Right renal pelvis (tissue), 4 donors: Measurements from ENCODE around the gene IMPACT. TPM values are rescaled to one million over a fixed set of nuclear protein-coding genes. Genes with fewer than 3 reads are reported as not detected.

Experiments used
- DNase-seq, 4 donors: peaks; one replicate each; pipeline ENCODE4 v3.0.0-alpha.2; 2013; ENCODE audit warnings: low read depth in 4 of 4, low spot score in 3 of 4, missing footprints in 1 of 4
- polyA plus RNA-seq, 4 donors: library from polyadenylated mRNA; unstranded; fragments of 120-200 nt; gene quantifications; one replicate each; pipeline ENCODE4 v1.2.1, GENCODE V29; 2013; ENCODE audit not compliant: insufficient read length in 4 of 4

IMPACT gene, protein sequence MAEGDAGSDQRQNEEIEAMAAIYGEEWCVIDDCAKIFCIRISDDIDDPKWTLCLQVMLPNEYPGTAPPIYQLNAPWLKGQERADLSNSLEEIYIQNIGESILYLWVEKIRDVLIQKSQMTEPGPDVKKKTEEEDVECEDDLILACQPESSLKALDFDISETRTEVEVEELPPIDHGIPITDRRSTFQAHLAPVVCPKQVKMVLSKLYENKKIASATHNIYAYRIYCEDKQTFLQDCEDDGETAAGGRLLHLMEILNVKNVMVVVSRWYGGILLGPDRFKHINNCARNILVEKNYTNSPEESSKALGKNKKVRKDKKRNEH
- 10 to 100 TPM; 61.3 to 83.9 (median 70.8) TPM for polyA plus RNA-seq

- DNase-seq, result peak; percentile 66 to 76 (median 71)
Measured at GRCh38 chr18:24426398-24427294, at the start of gene IMPACT. Gene IMPACT, plus strand, starts transcription at chr18:24426670. Its CDS starts 87 bp downstream, at chr18:24426757.

DNA sequence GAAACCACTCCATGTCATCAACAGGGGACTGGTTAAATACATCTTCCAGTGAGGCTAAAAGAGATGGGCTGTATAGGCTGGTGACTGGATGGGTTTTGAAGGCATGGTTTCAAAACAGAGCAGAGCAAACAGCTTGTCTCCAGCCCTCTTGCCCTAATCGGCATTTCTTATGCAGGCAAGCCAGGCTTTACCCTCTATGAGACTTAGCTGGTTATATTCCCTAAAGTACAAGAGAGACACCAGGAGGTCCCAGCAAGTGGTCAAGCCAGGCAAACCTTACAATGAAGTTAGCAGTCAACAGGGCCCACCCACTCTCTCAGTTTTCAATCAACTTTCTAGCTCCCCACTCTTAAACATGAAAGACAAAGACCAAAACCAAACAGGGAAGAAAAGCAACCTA lies 47.9 kb upstream of the IMPACT start:
- no peak for DNase-seq

GRCh38 chr18:24380163-24380747 lies 46.2 kb upstream of the IMPACT start:
- no peak for DNase-seq

DNA sequence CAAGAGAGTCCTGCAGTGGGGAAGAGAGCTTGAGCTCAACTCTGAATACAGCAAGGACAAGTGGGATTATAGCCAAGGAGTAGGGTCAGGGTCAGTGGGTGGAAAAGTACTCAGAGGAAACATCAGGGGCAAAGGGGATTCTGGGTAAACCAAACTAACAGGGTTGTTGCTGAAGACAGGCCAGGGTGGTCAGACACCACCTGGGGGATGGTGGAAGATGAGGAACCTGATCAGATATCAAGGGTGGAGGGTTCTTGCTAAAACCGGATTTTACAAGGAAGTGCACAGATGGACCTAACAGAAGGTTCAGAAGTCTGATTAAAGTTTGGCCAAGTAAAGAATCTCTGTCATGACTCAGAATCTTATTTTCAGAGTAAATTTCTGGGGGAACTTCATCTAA lies 45.3 kb upstream of the IMPACT start:
- DNase-seq, result no peak

DNA sequence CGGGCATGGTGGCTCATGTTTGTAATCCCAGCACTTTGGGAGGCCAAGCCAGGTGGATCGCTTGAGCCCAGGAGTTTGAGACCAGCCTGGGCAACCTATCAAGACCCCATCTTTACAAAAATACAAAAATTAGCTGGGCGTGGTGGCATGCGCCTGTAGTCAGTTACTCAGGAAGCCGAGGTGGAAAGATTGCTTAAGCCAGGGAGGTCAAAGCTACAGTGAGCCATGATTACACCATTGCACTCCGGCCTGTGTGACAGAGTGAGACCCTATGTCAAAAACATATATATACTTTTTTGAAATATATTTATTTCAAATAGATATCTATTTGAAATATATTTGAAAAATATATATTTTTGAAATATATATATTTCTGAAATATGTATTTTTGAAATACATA lies 39.8 kb upstream of the IMPACT start:
- no peak for DNase-seq

DNA sequence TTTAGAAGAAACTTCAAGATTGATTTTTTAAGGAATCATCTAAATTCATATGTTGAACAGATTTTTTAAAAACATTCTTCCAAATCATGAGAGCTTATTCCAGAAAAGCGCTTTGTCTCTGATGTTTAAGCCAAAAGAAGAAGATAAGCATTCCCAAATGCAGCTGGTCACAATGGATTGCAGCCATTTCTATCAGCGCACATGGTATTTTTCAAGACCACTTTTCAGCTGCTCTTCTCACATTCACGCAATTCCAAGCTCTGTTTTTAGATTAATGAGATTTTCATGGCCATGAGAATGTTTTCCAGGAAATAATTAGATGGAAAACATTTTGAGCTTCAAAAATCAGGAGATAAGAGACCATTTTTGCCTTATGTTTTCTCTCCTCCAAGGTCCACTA lies 37.5 kb upstream of the IMPACT start:
- peak in 1 of 4 donors; percentile 25 for DNase-seq

DNA sequence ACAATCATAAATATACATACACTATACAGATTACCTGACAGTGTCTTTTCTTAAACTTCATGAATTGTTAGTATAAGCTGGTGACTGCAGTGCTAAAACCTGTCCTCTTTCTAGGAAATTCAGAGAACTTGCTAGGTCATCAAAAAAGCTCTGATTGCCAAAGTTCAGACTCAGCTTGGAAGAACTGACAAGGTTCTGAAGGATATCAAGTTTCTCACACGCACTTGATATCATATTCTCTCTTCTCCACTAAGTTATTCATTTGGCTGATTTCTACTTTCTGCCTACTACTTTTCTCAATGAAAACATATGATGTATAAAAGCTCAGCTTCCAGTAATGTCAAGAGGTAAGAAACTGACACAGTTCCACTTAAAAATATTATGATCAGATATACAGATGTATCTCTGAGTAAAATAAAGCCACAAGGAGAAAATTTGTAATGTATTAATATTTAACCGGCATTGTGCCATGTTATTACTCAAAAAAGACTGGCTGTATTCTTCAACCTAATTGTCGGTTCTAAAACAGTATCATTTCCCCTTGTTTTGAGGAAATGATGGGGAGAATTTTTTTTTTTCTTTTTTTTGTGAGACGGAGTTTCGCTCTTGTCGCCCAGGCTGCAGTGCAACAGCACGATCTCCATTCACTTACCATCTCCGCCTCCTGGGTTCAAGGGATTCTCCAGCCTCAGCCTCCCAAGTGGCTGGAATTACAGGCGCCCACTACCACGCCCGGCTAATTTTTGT lies 31.2 kb upstream of the IMPACT start:
- DNase-seq, result no peak

DNA sequence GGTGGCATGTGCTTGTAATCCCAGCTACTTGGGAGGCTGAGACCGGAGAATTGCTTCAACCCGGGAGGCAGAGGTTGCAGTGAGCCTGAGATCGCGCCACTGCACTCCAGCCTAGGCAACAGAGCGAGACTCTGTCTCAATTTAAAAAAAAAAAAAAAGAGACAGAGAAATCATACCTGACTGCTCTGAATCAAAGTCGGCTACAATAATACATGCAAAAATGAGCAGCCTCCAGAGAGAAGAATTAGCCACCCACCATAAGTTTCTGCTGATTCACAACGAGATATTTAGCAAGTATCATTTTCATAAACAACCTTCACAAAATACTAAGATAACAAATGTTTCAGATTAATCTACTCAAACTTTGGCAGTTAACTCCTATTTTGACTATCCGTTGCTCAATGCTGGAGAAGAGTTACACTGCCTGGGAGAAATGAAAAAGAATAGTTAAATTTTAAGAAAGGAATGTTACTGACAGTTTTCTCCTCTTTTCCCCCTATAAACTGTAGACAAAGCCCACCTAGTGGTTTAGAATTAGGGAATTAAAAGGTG lies 30.3 kb upstream of the IMPACT start:
- no peak for DNase-seq

DNA sequence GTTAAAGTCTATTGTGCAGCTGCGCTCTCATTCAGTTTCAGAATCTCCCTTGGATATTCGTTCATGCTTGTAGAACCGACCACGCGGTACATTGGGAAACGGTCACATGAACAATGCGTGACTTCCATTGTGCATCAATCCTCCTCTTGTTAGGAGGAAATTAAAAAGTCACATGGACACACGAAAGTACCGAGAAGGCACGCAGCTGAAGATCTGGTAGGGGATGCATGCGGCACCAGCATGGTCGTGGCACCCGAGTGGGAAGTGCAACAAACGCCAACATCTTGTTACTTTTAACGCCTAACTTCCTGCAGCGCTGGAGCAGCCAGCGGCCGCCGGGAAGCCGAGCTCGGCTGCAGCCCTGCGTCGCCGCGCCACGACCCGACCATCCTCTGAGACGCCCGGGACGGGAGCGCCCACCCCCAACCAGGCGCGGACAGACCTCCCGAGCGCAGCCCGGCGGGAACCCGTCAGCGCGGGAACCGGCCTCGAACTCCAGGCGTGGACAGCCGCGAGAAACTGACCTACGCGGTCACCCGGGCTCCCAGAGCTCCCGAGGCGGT lies 29.3 kb upstream of the IMPACT start:
- peak; percentile 40 to 59 (median 54) for DNase-seq

DNA sequence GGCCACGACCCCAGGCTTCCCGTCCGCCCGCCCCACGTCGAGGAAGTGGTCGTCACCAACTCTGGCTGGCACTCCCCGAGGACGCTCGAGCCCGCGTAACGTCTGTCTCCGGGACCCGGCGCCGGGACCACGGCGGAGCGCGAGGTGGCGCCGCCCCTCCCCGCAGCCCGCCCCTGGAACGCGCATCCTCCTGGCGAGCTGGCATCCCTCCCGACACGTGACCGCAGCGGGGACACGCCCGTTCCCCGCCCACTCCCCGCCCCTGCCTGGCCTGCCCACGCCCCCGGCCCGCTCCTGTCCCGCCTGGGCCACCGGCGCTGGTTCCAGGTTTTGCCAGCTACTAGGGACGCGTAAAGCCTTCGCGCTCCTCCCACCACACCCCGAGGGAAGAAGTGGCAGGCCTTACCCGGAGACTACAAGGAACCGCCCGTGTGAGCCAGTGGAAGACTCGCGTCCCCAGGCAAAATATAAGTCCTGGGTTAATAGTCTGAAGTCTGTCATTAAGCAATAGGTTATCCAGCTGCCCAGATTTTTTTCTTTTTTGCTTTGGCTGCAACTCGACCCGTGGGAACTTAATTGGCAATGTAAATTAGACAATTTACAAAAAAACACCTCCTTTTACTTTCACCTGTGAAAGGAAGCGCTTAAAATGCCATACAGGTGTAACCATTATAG lies 28.6 kb upstream of the IMPACT start, which contains the start of gene OSBPL1A:
Gene OSBPL1A, minus strand, starts transcription at position 131 of the 675 bp plus-strand sequence. CDS start 20,291 bp downstream, outside the sequence.
- peak; percentile 76 to 86 (median 84) for DNase-seq

- DNase-seq, result no peak
Measured at GRCh38 chr18:24398540-24398939, 27.9 kb upstream of the IMPACT start.

DNA sequence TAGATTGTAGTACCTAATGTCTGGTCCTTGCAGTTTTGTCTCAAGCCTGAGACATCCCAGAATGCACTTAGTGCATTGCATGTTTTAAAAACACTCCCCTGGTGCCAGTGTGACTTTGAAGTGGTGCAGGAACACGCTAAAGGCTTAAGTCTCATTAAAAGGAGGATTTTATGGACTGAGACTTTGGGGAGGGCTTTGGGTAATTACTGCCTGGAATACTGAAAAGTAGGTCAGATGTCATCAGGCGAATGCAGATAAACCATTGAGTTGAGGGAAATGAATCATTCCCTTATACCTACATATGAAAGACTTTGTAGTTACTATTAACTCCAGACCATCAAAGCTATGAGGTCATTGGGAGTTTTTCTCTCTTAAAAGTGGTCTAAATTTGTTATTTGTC lies 25.9 kb upstream of the IMPACT start:
- peak in 1 of 4 donors; percentile 18 for DNase-seq

GRCh38 chr18:24402209-24402785 lies 24.2 kb upstream of the IMPACT start:
- no peak for DNase-seq

DNA sequence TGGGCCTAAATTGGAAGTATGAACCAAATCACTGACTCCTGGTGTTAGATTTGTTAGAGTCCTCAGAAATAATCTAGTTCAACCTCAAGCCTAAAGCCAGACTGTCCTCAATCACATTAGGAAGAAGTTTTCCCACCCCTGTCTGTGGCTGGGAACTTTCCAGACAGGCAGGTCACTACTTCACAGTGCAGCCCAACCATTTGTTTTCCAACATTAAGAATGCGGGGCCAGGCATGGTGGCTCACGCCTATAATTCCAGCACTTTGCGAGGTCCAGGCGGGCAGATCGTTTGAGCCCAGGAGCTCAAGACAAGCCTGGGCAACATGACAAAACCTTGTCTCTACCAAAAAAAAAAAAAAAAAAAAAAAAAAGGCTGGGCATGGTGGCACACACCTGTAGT lies 23.4 kb upstream of the IMPACT start:
- no peak for DNase-seq

DNA sequence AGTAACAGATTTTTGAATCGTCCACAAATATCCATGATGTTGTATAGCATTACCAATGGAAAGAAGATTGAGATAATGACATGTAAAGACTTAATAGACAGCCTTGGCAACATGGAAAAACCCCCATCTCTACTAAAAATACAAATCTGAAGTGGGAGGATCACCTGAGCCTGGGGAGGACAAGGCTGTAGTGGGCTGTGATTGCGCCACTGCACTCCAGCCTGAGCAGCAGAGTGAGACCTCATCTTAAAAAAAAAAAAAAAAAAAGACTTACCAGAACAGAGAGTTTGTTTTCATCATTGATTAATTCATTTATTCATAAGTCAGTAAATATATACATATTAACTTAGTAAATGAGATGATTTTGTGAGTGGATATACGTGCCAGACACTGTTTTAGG lies 21.9 kb upstream of the IMPACT start:
- DNase-seq, result no peak

- DNase-seq, result no peak
Measured at GRCh38 chr18:24408496-24408895, 18.0 kb upstream of the IMPACT start.

- no peak for DNase-seq
Measured at GRCh38 chr18:24413148-24413547, 13.3 kb upstream of the IMPACT start.

DNA sequence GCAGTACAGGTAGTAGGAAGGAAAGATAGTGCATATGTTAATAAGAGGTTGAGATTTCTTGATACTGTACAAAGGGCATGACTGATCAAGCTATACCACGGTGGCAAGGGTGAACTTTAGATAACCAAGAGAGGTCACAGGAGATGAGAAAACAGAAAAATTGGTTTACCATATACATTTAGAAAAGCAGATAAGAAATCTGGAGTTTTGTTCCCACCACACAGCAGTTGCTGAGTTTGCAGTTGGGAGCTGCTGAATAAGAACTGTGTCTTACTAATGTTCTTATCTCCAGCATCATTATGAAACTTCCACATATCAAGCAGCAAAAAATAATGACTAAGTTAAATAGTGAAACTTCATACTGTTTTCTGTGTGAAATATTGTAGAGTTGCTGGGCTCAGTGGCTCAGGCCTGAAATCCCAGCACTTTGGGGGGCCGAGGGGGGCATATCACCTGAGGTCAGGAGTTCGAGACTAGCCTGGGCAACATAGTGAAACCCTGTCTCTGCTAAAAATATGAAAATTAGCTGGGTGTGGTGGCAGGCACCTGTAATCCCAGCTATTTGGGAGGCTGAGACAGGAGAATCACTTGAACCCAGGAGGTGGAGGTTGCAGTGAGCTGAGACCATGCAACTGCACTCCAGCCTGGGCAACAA lies 12.0 kb upstream of the IMPACT start:
- DNase-seq, result no peak
